GM18870 (cell line): ENCODE measurements around the gene SLC4A1AP.
"Not testable (repeated sequence)": the region's sequence is repeated elsewhere in the genome, so short reads cannot be mapped to it uniquely, and the experiment has no call there.

ENCODE experiments used
- ATAC-seq: cut with Tn5 transposase; IDR thresholded peaks from one replicate; pipeline ENCODE4 v1.9.1; 2021; ENCODE audit warnings: moderate library complexity; ENCODE audit not compliant: unreplicated experiment

SLC4A1AP gene

GRCh38 chr2:27652341-27652740 is 11.3 kb upstream of the SLC4A1AP start:
- no peak for ATAC-seq

DNA sequence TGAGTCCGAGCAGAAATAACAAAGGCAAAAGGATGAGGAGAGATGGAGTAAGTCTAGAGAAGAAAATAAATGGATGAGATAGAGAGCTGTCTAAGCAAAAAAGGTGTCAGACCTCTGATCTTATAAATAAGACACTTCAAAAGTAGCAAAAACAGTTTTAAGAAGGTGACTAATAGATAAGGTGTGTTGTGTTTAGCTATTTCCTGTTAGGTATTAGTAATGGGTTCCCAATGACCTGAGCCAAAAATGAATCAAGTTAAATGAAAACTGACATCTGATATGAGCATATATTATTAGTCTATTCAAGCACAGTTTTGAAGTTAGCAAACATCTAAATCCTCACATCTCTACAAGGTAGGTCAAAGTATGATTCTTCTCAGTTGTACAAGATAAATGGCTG is 10.9 kb upstream of the SLC4A1AP start:
- ATAC-seq, result no peak

DNA sequence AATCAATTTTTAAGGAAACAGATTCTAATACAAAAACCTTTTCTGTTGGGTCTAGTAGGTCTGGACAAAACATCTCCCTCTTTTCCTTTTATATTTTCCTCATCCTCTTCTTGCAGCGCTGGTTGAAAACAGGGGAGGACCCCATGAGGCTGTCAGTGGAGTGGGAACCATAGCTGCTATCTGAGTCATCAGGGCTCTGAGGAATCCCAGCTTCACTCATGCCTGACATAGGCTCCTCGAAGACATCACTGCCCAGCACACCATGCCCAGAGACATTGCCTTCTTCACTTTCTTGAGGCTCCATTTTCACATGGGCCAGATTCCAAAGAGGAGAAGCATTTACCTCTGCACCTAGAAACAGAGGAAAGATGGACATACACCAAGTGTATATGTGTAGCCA is 10.3 kb upstream of the SLC4A1AP start:
- ATAC-seq, result no peak

DNA sequence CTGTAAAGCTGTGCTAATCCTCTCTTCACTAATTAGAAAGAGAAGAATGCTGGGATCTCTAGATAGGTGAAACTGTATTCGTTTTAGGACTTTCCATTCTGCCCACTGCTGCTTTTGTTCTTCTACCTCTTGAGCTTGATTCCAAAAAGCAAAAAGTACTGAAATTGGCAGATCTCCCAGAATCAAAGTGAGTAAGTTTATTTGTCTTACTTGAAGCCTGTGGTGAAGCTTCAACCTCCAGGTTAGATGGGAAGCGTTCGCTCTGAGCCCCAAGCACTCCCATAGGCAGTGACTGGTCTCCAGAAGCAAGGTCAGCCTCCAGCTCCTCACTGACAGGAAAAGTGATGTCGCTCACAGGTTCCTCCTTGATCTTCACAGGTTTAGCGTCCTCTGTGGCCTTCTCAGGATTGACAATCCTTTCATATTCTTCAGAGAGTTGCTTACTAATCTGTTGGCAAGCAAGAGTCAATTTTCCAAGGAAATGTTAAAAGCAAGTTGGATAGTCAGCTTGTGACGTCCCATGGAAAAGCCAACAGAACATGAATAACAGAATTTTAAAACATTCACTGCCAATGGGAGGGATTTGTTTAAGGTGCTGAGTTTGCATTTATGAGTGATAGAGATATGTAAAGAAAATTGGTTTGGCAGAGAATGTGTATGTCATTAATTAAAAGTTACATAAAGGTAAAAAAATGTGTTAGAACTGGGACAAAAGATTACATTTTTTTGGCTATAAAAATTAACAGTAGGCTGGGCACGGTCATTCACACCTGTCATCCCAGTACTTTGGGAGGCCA is 8.3 kb upstream of the SLC4A1AP start:
- ATAC-seq, result no peak

DNA sequence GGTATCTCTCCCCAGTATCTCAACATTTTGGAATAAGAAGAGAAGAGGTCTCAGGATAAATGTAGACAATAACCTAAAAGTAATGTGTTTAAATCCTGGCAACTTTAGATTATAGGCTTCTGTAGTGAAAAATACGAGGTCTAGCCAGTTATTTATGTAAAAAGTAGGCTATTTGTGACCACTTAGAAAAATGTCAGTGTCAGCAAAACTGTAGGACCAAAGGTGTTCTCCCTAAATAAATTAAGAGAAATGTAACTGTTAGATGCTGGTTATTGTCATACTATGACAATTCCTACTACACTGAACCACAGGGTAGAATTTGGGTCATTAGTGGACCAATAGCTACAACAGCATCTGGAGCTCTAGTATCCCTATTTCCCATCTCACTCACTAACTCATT is 2.3 kb upstream of the SLC4A1AP start:
- no peak for ATAC-seq

DNA sequence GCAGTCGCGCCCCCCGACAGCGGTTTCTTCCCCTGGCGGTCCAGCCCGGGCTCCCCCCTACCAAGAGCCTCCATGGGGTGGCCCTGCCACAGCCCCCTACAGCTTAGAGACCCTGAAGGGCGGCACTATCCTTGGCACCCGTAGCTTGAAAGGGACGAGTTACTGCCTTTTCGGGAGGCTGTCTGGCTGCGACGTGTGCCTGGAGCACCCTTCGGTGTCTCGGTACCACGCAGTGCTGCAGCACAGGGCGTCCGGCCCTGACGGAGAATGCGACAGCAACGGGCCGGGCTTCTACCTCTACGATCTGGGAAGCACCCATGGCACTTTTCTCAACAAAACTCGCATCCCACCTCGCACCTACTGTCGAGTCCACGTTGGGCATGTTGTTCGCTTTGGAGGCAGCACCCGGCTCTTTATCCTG is 475 bp downstream of the SLC4A1AP start:
- ATAC-seq, result no peak

- ATAC-seq, result no peak
Measured at GRCh38 chr2:27664622-27665363, 1.1 kb downstream of the SLC4A1AP start.

GRCh38 chr2:27667446-27667845 is 3.8 kb downstream of the SLC4A1AP start:
- no peak for ATAC-seq

DNA sequence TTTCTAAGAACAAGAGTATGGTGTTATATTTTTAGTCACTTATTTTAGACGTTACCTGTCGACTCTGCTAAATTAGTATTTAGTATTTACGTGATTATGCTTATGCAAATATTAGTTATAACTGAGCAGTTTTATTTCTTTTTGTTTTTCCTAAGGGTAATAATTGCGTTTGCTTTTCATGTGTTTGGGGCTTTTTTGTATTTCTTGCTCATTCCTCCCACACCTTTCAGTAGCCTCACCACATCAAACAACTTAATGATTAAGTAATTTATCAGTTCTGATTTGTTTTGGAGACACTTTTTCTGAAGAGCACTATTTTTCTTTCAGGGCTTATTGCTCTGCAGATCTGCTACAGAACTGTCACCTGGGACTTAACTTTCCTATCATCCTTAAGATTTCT is 7.5 kb downstream of the SLC4A1AP start:
- no peak for ATAC-seq

GRCh38 chr2:27672723-27673486 is 9.2 kb downstream of the SLC4A1AP start:
- no peak for ATAC-seq

- no peak for ATAC-seq
Measured at GRCh38 chr2:27680571-27680970, 16.9 kb downstream of the SLC4A1AP start.

DNA sequence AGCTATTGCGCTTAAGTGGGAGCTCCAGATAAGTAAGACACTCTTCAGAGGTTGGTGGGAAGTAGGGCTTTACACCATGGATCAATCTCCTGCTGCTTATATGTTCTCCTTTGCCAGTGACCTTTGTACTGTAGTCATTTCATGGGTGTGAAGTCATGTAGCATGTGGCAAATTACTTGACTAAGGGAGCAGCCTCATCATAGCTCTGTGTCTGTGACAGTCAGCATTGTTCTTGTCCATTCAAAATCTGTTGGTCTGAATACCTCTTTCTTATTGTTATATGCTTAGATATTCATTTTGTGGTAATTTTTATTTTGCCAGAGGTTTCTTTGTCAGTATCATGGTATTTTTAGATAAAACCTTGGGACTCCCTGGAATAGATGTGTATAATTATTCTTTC is 18.2 kb downstream of the SLC4A1AP start:
- no peak for ATAC-seq

DNA sequence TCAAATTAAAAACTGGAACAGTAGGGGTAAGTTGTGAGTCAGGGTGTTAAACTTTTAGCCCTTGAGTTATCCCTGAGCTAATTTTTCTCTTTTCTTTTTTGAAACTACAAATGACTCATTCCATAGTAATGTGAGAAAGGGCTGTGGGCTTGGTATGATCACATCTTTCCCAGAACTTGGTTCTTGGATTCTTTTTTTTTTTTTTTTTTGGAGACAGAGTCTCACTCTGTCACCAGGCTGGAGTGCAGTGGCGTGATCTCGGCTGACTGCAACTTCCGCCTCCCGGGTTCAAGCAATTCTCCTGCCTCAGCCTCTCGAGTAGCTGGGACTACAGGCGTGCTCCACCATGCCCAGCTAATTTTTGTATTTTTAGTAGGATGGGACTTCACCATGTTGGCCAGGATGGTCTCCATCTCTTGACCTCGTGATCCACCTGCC is 18.7 kb downstream of the SLC4A1AP start:
- ATAC-seq, result not testable (repeated sequence)

DNA sequence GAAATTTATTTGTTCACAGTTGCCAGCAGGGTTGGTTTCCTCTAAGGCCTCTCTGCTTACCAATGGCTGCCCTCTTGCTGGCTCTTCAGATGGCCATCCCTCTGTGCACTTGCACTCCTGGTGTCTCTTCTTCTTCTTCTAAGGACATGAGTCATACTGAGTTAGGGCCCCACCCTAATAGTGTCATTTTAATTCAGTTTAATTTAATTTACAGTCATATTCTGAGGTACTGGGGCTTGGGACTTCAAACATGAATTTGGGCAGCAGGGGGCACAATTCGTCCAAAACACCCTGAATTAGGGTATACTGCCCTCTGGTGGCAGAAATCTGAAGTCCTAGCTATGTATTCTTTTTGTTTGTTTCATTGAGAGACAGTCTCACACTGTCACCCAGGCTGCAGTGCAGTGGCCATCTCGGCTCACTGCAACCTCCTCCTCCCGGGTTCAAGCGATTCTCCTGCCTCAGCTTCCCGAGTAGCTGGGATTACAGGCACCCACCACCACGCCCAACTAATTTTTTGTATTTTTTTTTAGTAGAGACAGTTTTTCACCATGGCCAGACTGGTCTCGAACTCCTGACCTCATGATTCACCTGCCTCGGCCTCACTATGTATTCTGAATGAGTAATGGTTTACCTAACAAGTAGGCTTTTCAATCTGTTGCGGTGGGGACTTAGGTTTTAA is 19.8 kb downstream of the SLC4A1AP start:
- no peak for ATAC-seq

- not testable (repeated sequence) for ATAC-seq
Measured at GRCh38 chr2:27685006-27685405, 21.3 kb downstream of the SLC4A1AP start.

DNA sequence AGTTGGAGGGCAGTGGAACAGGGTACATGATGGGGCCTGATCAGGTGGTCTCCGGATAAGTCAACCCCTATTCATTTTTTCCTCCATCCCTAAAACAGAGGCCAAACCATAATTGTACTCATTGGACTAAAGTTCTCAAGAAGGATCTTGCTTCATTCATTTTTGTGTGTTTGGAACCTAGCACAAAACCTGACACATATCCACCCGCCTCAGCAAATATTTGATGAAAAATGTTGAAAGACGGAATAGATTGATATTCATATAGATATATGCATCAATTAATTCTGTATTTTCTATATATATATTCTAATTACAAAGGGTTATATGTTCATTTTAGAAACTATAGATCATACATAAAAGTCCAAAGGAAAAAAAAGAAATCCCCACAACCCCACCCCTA is 21.9 kb downstream of the SLC4A1AP start:
- ATAC-seq, result no peak

DNA sequence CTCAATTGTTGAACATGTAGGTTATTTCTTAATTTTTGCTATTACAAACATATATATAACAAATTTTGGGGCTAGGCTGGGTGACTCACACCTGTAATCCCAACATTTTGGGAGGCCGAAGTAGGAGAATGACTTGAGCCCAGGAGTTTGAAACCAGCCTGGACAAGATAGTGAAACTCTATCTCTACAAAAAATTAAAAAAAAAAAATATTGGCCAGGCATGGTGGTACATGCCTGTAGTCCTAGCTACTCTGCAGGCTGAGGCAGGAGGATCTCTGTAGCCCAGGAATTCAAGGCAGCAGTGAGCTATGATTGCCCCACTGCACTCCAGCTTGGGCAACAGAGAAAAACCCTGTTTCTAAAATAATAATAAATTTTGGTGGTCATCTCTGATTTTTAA is 23.5 kb downstream of the SLC4A1AP start:
- ATAC-seq, result no peak

GRCh38 chr2:27689424-27689823 is 25.7 kb downstream of the SLC4A1AP start:
- ATAC-seq, result no peak

- ATAC-seq, result no peak
Measured at GRCh38 chr2:27690052-27690451, 26.4 kb downstream of the SLC4A1AP start.

- no peak for ATAC-seq
Measured at GRCh38 chr2:27697660-27698059, 34.0 kb downstream of the SLC4A1AP start.

DNA sequence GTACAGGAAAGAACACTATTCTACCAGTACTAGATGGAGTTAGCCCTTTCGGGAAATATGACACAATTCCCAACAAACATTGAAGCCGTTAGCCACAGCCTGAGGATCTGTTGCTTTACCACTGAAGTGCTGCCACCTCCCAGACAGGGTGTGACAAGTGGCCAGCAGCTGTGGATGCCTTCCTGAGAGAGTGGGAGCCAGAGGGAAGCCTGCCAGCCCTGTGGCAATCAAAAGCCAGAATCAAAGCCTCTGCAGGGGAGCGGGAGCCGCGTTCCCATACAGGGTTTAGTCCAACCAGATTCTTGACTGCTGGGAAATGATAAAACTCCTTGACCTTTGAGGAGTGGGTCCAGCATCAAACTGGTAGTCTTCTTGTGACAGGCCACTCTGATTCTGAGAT is 38.0 kb downstream of the SLC4A1AP start:
- no peak for ATAC-seq
